Activated CD8-positive, alpha-beta memory T cell treated with anti-CD3 and anti-CD28 coated beads, Interleukin-2, amount 10 ng/mL, durations not matched to agents 7 days and 5 days (primary cell): Measurements from ENCODE around the gene ASIP. TPM values are rescaled to one million over a fixed set of nuclear protein-coding genes. Genes with fewer than 3 reads are reported as not detected.
"Not testable (repeated sequence)": the region's sequence is repeated elsewhere in the genome, so short reads cannot be mapped to it uniquely, and the experiment has no call there.

ENCODE experiments used
- ATAC-seq: fragments of 150-1000 bp; cut with Tn5 transposase; one replicate; pipeline ENCODE4 v1.10.0; 2021; ENCODE audit warnings: moderate library complexity
- CTCF ChIA-PET: fragments of 350-600 bp; sonication (Branson Sonifier 250); formaldehyde crosslinking; loops from one replicate; lab custom pipeline; 2021; ENCODE audit warnings: antibody characterized with exemption; lab: Charles Lee
- DNase-seq: peaks from one replicate; pipeline ENCODE4 v3.0.0-alpha.2; 2020
- H3K27ac Mint-ChIP-seq: one replicate; pipeline ENCODE4 v1.8.0; 2021; ENCODE audit warnings: mild to moderate bottlenecking, mixed read lengths
- H3K27me3 Mint-ChIP-seq: one replicate; pipeline ENCODE4 v1.8.0; 2021; ENCODE audit warnings: mixed read lengths
- H3K36me3 Mint-ChIP-seq: one replicate; pipeline ENCODE4 v1.8.0; 2021; ENCODE audit warnings: mild to moderate bottlenecking, mixed read lengths
- H3K4me1 Mint-ChIP-seq: one replicate; pipeline ENCODE4 v1.8.0; 2021; ENCODE audit warnings: mixed read lengths
- H3K4me3 Mint-ChIP-seq: one replicate; pipeline ENCODE4 v1.8.0; 2021; ENCODE audit warnings: mild to moderate bottlenecking, moderate library complexity, mixed read lengths
- H3K9me3 Mint-ChIP-seq: one replicate; pipeline ENCODE4 v1.8.0; 2022; ENCODE audit warnings: low read depth, mixed read lengths
- total RNA-seq, 2 experiments: library from RNA; stranded (reverse); gene quantifications; one replicate each; pipeline ENCODE4 v1.2.3, GENCODE V29; 2021

Gene ASIP
- total RNA-seq, 2 experiments from 2014 or later = not detected

DNA sequence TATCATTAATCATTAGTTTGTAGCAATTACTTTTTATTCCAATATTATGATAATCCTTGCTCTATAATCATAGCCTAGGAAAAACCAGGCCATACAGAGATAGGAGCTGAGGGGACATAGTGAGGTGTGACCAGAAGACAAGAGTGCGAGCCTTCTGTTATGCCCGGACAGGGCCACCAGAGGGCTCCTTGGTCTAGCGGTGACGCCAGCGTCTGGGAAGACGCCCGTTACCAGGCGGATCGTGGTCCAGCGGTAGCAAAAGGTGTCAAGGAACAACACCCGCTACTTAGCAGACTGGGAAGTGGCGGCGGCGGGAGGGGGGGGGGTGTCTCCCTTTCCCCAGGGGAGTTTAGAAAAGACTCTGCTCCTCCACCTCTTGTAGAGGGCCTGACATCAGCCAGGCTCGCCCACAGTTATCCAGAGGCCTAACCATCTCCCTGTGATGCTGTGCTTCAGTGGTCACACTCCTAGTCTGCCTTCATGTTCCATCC lies 57.1 kb downstream of the ASIP start:
- H3K27me3 Mint-ChIP-seq, H3K9me3 Mint-ChIP-seq: not testable (repeated sequence)

DNA sequence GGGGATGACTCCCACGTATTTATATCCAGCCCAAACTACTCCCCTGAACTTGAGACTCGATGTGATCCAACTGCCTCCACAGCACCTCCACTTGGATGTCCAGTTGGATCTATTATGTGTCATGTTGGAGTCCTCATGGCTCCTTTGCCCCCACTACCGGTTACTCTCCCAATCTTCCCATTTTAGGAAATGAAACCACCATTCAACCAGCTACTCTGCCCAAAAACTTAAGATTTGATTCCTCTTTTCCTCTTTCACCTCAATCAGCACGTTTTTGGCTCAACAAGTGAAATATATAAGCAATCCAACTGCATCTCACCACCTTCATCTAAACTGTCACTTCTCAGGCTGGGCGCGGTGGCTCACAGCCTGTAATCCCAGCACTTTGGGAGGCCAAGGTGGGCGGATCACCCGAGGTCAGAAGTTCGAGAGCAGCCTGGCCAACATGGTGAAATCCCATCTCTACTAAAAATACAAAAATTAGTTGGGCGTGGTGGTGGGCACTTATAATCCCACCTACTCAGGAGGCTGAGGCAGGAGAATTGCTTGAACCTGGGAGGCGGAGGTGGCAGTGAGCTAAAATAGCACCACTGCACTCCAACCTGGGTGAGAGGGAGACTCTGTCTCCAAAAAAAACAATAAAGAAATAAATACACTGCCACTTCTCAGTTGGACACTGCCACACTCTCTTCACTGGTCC lies 58.5 kb downstream of the ASIP start:
- Mint-ChIP-seq H3K27ac (no peak overlapping the region), H3K4me3 (no peak overlapping the region), H3K9me3 (no peaks in the 10 kb centered on the region), H3K4me1 (peaks cover 25% of the 10 kb centered on the region), H3K36me3 (peaks cover 3% of the 10 kb centered on the region), H3K27me3 (no peaks in the 10 kb centered on the region)
- DNase-seq (no peak), ATAC-seq (no peak)
- CTCF ChIA-PET = interaction anchor here (6.1 kb wide), 1 partner anchor 13 kb away, joined by 61 read pairs; no protein-coding TSS in a partner anchor

More for the DNA sequence above, 57.1 kb downstream of the ASIP start:
- not testable (repeated sequence) for DNase-seq, H3K4me3 Mint-ChIP-seq, H3K36me3 Mint-ChIP-seq, H3K27ac Mint-ChIP-seq, ATAC-seq
- CTCF ChIA-PET = interaction anchor here (0.9 to 6.1 kb wide), 3 partner anchors 14 to 108 kb away, joined by 4 to 61 read pairs (median 9); no protein-coding TSS in a partner anchor
- peaks cover 17% of the 10 kb centered on the region for H3K4me1 Mint-ChIP-seq

DNA sequence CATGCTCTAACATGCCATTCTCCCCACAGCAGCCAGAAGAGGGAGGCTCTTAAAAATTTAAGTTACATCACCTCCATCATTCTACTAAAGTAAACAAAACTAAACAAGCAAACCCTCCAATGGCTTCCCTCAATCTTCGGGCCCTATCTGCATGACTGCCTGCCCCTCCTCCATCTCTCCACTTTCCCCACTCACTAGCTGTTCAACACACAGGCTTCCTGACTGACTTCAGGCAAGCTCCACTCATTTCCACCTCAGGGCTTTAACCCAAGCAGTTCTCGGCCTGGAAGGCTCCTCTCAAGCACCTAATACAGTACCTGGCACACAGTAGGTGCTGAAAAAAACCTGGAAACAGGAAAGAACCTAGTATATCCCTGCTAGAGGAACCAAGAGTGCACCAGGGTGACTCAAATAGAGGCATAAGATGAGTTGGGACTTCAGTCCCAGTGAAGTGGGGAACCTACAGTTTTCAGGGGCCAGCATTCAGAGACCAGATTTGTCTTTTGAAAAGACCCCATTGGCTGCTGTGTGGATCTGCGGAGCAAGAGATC lies 59.1 kb downstream of the ASIP start:
- H3K27me3 Mint-ChIP-seq = no peaks in the 10 kb centered on the region
- H3K27ac Mint-ChIP-seq = no peak overlapping the region
- H3K4me1 Mint-ChIP-seq = peaks cover 25% of the 10 kb centered on the region
- DNase-seq (no peak), ATAC-seq (no peak)
- H3K9me3 Mint-ChIP-seq = no peaks in the 10 kb centered on the region
- CTCF ChIA-PET = interaction anchor here (1.4 to 6.1 kb wide), 2 partner anchors 11 to 12 kb away, joined by 4 to 61 read pairs; no protein-coding TSS in a partner anchor
- H3K4me3 Mint-ChIP-seq = no peak overlapping the region
- peaks cover 3% of the 10 kb centered on the region for H3K36me3 Mint-ChIP-seq

DNA sequence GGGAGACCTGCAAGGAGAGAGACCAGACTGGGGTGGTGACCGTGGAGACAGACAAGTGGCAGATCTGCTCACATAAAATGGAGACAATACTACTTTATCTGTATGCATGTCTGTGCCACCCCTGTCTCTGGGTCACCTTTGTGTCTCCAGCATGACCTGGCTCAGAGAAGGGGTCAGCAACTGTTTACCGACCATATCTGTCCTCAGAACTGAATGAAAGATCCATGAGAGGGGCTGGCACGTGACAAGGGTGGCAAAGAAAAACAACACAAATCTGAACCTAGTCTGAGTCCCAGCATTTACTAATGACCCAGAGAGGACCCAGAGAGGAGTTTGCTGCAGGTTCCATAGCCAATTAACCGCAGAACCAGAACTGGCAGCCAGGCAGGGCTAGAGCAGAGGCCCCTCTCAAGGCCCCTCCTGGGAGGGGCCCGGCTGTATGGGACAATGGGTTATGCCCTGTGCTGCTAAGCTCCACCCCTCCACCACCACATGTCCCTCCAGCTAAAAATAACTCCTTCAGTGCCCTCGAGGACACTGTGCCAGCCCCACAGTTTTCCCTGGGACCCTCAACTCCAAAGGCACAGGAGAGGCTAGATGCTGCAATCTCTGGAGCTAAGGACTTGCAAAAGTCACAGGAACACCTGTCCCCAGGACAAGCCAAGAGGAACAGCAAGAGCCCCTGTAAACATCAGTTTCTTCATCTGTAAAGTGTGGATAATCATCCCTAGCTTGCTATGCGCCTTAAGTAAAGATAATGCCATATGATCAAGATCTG lies 59.8 kb downstream of the ASIP start:
- Mint-ChIP-seq H3K27ac (peak overlapping the region; percentile 86), H3K36me3 (peaks cover 3% of the 10 kb centered on the region), H3K9me3 (no peaks in the 10 kb centered on the region), H3K4me1 (peaks cover 25% of the 10 kb centered on the region), H3K27me3 (peaks cover under 1% of the 10 kb centered on the region), H3K4me3 (peak overlapping the region; percentile 84)
- no peak for DNase-seq
- no peak for ATAC-seq
- CTCF ChIA-PET = interaction anchor here (1.4 to 6.1 kb wide), 2 partner anchors 11 kb away, joined by 4 to 61 read pairs; no protein-coding TSS in a partner anchor

DNA sequence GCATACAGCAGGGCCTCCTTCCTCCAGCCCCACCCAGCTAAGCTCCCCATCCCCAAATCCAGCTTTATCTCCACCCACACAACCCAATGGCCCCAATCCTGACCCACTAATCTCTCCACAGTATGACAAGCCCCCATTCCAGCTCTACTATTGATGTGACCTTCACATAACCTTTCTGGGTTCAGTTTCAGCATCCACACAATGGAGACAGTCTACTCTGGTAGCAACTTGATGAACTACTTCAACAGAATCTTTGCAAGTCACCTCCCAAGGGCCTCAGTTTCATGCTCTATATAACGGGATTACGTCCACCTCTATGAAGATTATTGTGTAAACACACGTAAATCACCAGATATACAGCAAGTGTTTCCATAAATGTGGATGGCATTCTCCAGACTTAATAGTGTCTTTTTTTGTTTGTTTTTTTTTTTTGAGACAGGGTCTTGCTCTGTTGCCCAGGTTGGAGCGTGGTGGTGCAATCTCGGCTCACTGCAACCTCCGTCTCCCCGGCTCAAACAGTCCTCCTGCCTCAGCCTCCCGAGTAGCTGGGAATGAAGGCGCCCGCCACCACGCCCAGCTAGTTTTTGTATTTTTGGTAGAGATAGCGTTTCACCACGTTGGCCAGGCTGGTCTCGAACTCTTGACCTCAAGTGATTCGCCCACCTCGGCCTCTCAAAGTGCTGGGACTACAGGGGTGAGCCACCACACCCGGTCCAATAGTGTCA lies 60.5 kb downstream of the ASIP start:
- H3K4me3 Mint-ChIP-seq = peak overlapping the region; percentile 84
- H3K27me3 Mint-ChIP-seq = peaks cover 6% of the 10 kb centered on the region
- H3K9me3 Mint-ChIP-seq = no peaks in the 10 kb centered on the region
- CTCF ChIA-PET = interaction anchor here (1.1 to 6.1 kb wide), 5 partner anchors 11 to 215 kb away, joined by 3 to 61 read pairs (median 7); partner anchors contain the start of genes DYNLRB1 and ITCH
- no peak for ATAC-seq
- H3K36me3 Mint-ChIP-seq = peaks cover 3% of the 10 kb centered on the region
- DNase-seq = no peak
- peaks cover 25% of the 10 kb centered on the region for H3K4me1 Mint-ChIP-seq
- peak overlapping the region; percentile 86 for H3K27ac Mint-ChIP-seq

DNA sequence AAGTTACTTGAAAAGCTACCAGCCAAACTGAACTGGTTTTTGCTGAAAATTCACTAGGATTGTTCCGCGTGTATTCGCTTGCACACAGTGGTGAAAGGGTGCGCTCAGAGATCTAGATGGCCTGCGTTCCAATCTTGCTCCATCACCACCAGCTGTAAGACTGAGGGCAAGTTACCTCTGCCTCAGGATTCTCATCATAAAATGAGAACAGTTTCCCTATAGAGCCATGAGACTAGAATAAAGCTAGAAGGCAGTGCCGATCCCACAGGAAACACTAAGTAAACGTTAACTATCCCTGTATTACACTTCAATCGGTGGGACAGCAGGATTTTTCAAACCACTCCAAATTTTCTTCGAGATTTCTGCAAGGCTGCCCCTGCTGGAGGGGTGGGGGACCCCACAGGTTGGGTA lies 61.1 kb downstream of the ASIP start:
- H3K4me3 Mint-ChIP-seq = peak overlapping the region; percentile 84
- peaks cover 3% of the 10 kb centered on the region for H3K36me3 Mint-ChIP-seq
- peak overlapping the region; percentile 86 for H3K27ac Mint-ChIP-seq
- H3K9me3 Mint-ChIP-seq = no peaks in the 10 kb centered on the region
- H3K27me3 Mint-ChIP-seq = peaks cover 6% of the 10 kb centered on the region
- CTCF ChIA-PET = interaction anchor here (1.1 to 6.1 kb wide), 5 partner anchors 10 to 214 kb away, joined by 3 to 61 read pairs (median 7); partner anchors contain the start of genes DYNLRB1 and ITCH
- no peak for ATAC-seq
- H3K4me1 Mint-ChIP-seq = peaks cover 25% of the 10 kb centered on the region
- DNase-seq = no peak

DNA sequence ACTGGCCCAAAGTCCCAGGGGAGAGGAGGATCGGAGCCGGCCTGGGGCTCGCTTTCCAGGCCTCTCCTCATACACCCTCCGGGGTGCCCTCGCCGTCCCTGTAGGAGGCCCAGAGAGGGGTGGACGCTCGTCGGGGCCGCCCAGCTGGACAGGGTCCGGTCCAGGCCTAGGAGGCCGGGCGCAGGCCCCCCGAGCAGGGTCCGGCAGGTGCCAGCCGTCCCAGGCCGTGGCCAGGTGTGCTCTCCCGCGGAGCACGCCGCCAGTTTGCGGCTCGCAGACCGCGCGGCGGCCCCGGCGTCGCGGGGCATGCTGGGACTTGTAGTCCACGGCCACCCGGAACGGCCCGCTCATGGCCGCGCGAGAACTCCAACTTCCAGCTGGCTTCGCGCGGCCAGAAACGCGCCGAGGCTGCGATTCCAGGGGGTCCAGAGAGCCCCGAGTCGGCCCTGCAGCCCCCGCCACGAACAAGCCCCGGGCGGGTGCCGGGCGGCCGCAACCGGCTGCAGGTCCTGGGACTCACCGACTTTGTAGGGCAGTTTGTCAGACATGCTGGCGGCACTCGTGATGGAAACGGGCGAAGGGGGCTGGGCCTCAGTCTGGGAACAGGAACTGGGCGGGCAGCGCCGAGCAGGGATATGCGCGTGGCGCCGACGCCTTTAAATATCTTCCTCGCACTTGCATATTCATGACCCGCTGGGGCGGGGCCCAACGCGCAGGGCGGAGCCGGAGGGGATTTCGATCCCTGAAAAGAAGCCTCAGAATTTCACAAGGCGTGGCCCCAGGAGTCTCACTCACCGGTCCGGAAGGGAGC lies 61.7 kb downstream of the ASIP start, which contains the start of gene AHCY:
TSS of gene AHCY (minus strand) at position 633 of the 811 bp plus-strand sequence. CDS start at position 548, 85 bp downstream.
- DNase-seq (peak; percentile 97), ATAC-seq (peak; percentile 97)
- H3K27ac Mint-ChIP-seq = peak within 1 kb of the TSS; percentile 86
- CTCF ChIA-PET = interaction anchor here (1.1 to 6.1 kb wide), 6 partner anchors 9 to 214 kb away, joined by 3 to 61 read pairs (median 5); partner anchors contain the start of genes DYNLRB1 and ITCH
- peaks cover 25% of the 10 kb centered on the region for H3K4me1 Mint-ChIP-seq
- H3K4me3 Mint-ChIP-seq = peak within 1 kb of the TSS; percentile 84
- peaks cover 3% of the 10 kb centered on the region for H3K36me3 Mint-ChIP-seq
- H3K9me3 Mint-ChIP-seq = no peaks in the 10 kb centered on the region
- peaks cover 7% of the 10 kb centered on the region for H3K27me3 Mint-ChIP-seq

DNA sequence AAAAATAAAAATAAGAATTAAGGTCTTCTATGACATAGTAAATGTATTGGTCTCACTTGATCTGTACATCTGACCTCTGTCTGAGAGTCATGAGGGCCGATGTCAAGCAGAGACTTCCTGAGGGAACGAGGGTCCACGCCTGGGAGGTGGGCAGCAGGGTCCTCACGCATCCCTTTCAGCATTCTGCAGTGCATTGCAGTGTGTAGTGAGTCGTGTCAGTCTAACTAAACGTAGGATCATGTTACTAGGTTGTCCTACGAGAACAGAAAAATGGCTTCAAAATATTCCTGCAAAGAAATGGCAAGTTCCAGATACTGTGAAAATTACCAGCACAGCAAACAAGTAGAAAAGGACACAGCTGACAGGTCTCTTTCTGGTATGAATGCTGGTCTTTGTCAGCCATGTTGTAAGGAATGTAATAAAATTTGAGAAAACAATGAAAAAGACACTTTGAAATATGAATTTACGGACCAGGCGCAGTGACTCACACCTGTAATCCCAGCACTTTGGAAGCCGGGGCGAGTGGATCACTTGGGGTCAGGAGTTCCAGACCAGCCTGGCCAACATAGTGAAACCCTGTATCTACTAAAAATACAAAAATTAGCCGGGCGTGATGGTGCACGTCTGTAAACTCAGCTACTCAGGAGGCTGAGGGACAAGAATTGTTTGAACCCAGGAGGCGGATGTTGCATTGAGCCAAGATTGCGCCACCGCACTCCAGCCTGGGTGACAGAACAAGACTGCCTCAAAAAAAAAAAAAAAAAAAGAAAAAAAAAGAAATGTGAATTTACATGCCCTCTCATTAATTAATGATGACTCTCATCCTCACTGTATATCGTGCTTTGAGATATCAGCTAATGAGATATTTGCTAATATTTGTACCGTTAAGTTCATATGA lies 64.4 kb downstream of the ASIP start:
- no peak overlapping the region for H3K4me3 Mint-ChIP-seq
- H3K4me1 Mint-ChIP-seq = peaks cover 25% of the 10 kb centered on the region
- peaks cover 3% of the 10 kb centered on the region for H3K36me3 Mint-ChIP-seq
- ATAC-seq (no peak), DNase-seq (no peak)
- H3K9me3 Mint-ChIP-seq = no peaks in the 10 kb centered on the region
- CTCF ChIA-PET = interaction anchor here (0.7 kb wide), 1 partner anchor 328 kb away, joined by 4 read pairs; no protein-coding TSS in a partner anchor
- H3K27ac Mint-ChIP-seq = no peak overlapping the region
- H3K27me3 Mint-ChIP-seq = peaks cover 16% of the 10 kb centered on the region

DNA sequence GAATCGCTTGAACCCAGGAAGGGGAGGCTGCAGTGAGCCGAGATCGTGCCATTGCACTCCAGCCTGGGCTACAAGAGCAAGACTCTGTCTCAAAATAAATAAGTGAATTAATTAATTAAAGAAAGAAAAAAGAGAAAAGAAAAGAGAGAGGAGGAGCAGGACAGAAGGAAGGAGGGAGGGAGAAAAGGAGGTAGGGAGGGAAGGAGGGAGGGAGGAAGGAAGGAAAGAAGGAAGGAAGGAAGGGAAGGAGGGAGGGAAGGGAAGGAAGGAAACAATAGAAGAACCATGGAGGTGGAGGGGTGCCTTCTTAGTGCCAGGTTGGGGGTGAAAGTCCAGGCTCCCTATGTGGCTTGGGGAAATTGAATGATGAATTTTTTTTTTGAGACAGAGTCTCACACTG lies 68.5 kb downstream of the ASIP start:
- Mint-ChIP-seq H3K9me3 (no peaks in the 10 kb centered on the region), H3K4me1 (peaks cover 16% of the 10 kb centered on the region), H3K4me3 (no peak overlapping the region), H3K36me3 (no peaks in the 10 kb centered on the region), H3K27ac (no peak overlapping the region), H3K27me3 (peaks cover 31% of the 10 kb centered on the region)
- CTCF ChIA-PET = interaction anchor here (1.0 kb wide), 1 partner anchor 53 kb away, joined by 3 read pairs; the partner anchor contains the start of gene ITCH
- DNase-seq (no peak), ATAC-seq (no peak)

DNA sequence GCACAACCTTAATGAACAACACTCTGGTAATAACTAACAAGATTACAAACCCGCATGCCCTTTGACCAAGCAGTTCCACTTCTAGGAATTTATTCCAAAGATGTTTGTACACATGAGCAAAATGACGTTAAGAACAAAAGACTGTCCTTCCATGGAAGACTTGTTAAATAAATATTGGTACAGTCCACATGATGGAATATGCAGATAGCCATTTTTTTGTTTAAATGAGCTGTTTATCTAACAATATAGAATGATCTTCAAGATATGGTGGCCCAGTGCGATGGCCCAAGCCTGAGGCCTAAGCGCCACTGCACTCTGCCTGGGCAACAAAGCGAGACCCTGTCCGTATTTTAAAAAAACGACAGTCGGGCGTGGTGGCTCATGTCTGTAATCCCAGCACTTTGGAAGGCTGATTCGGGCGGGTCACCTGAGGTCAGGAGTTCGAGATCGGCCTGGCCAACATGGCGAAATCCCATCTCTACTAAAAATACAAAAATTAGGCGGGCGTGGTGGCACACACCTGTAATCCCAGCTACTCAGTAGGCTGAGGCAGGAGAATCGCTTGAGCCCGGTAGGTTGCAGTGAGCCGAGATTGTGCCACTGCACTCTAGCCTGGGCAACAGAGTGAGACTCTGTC lies 69.4 kb downstream of the ASIP start:
- H3K27me3 Mint-ChIP-seq = peaks cover 33% of the 10 kb centered on the region
- no peaks in the 10 kb centered on the region for H3K9me3 Mint-ChIP-seq
- no peak overlapping the region for H3K4me3 Mint-ChIP-seq
- ATAC-seq (no peak), DNase-seq (no peak)
- CTCF ChIA-PET = interaction anchor here (0.9 to 4.6 kb wide), 5 partner anchors 9 to 457 kb away, joined by 3 to 65 read pairs (median 56); partner anchors contain the start of gene AHCY
- H3K36me3 Mint-ChIP-seq = no peaks in the 10 kb centered on the region
- no peak overlapping the region for H3K27ac Mint-ChIP-seq
- H3K4me1 Mint-ChIP-seq = peaks cover 17% of the 10 kb centered on the region
